HCT116 (cell line): ENCODE measurements around the gene SULT2B1. TPM values are rescaled to one million over a fixed set of nuclear protein-coding genes. Genes with fewer than 3 reads are reported as not detected.

Experiments used
- ATAC-seq: fragments of 200-7000 bp; cut with Tn5 transposase; 2 replicates; pipeline ENCODE4 v1.9.1; 2020; ENCODE audit warnings: mild to moderate bottlenecking, moderate library complexity
- BruUV-seq: library from RNA; stranded (reverse); fragments of 400-500 nt; replicated peaks from 2 replicates; lab custom pipeline; 2021; lab: Mats Ljungman, UMichigan
- CTCF ChIA-PET: fragments of 300-600 bp; sonication (Branson Sonifier 250); formaldehyde crosslinking; loops from one replicate; lab custom pipeline; 2021; ENCODE audit warnings: antibody characterized with exemption; lab: Charles Lee
- POLR2A ChIA-PET: fragments of 300-600, 350-600 bp; sonication (Branson Sonifier 250); formaldehyde crosslinking; loops from one replicate; lab custom pipeline; 2021; ENCODE audit warnings: antibody characterized with exemption; lab: Charles Lee
- RAD21 ChIA-PET, 2 experiments: fragments of 300-600 bp; sonication (Branson Sonifier 250); formaldehyde crosslinking; loops; one replicate each; lab custom pipeline; 2023; ENCODE audit warnings: low total read pairs in 2 of 2; ENCODE audit not compliant: uncharacterized antibody in 2 of 2, unreplicated experiment in 2 of 2, low non-redundant PET in 1 of 2; lab: Charles Lee
- DNase-seq: peaks from one replicate; pipeline ENCODE4 v3.0.0-alpha.2; 2010; ENCODE audit warnings: low read depth, low spot score
- H2AFZ ChIP-seq: fragments of 200-600 bp; shearing (Covaris generic), sonication (generic); 2 replicates; pipeline ENCODE4 v1.6.1; 2017; ENCODE audit warnings: low read depth, mixed run types, mixed read lengths, antibody characterized with exemption, low read length; ENCODE audit not compliant: poor library complexity, severe bottlenecking
- H3K27ac ChIP-seq: 2 replicates; pipeline ENCODE4 v1.5.1; 2012; ENCODE audit warnings: low read depth, low read length
- H3K27me3 ChIP-seq: fragments of 200-600 bp; sonication (generic); 2 replicates; pipeline ENCODE4 v1.6.1; 2016; ENCODE audit warnings: mixed run types, low read length, mixed read lengths; ENCODE audit not compliant: insufficient read depth
- H3K36me3 ChIP-seq, 2 experiments: fragments of 200-500 bp in 1 of 2; fragments of 200-600 bp in 1 of 2; sonication (Bioruptor generic) in 1 of 2; sonication (generic) in 1 of 2; 2 replicates each; pipeline versions ENCODE4 v1.5.1 to v1.6.1; 2014 to 2016; ENCODE audit warnings: low read length in 2 of 2, inconsistent platforms in 1 of 2, mixed read lengths in 1 of 2, mixed run types in 1 of 2; ENCODE audit not compliant: insufficient read depth in 2 of 2, control insufficient read depth in 1 of 2
- H3K4me1 ChIP-seq, 2 experiments: fragments of 200-600 bp in 1 of 2; sonication (generic) in 1 of 2; 2 replicates each; pipeline versions ENCODE4 v1.5.1 to v1.6.1; 2012 to 2017; ENCODE audit warnings: low read length in 2 of 2, inconsistent platforms in 1 of 2, mild to moderate bottlenecking in 1 of 2, mixed read lengths in 1 of 2, mixed run types in 1 of 2, moderate library complexity in 1 of 2; ENCODE audit not compliant: insufficient read depth in 2 of 2, control insufficient read depth in 1 of 2
- H3K4me2 ChIP-seq: fragments of 200-600 bp; sonication (generic); 2 replicates; pipeline ENCODE4 v1.6.1; 2017; ENCODE audit warnings: mixed run types, low read length, mixed read lengths
- H3K4me3 ChIP-seq, 2 experiments: fragments of 200-600 bp in 1 of 2; sonication (generic) in 1 of 2; replicated peaks in 1 of 2; 2 replicates each; pipeline ENCODE4 v1.5.1; 2011 to 2016; ENCODE audit warnings: low read length in 2 of 2, control low read depth in 1 of 2, low read depth in 1 of 2, mild to moderate bottlenecking in 1 of 2, mixed read lengths in 1 of 2, mixed run types in 1 of 2
- H3K79me2 ChIP-seq: fragments of 200-600 bp; sonication (generic); 2 replicates; pipeline ENCODE4 v1.6.1; 2017; ENCODE audit warnings: mild to moderate bottlenecking, mixed run types, low read length, moderate library complexity, mixed read lengths; ENCODE audit not compliant: insufficient read depth
- H3K9ac ChIP-seq: fragments of 200-600 bp; sonication (generic); 2 replicates; pipeline ENCODE4 v1.6.1; 2016; ENCODE audit warnings: low read length, mixed read lengths
- H3K9me2 ChIP-seq: fragments of 200-600 bp; sonication (generic), shearing (Covaris generic); 2 replicates; pipeline ENCODE4 v1.6.1; 2017; ENCODE audit warnings: mixed run types, mild to moderate bottlenecking, moderate library complexity; ENCODE audit not compliant: insufficient read depth
- H3K9me3 ChIP-seq, 2 experiments: fragments of 200-500 bp in 1 of 2; fragments of 200-600 bp in 1 of 2; sonication (Bioruptor generic) in 1 of 2; sonication (generic) in 1 of 2; 2 replicates each; pipeline ENCODE4 v1.6.1; 2014 to 2017; ENCODE audit warnings: low read length in 2 of 2, mixed read lengths in 2 of 2, inconsistent platforms in 1 of 2, low read depth in 1 of 2, mild to moderate bottlenecking in 1 of 2, mixed run types in 1 of 2, moderate library complexity in 1 of 2; ENCODE audit not compliant: control insufficient read depth in 1 of 2, insufficient read depth in 1 of 2
- H4K20me1 ChIP-seq: fragments of 200-600 bp; sonication (generic), shearing (Covaris generic); 2 replicates; pipeline ENCODE4 v1.6.1; 2017; ENCODE audit warnings: mixed run types, mild to moderate bottlenecking, moderate library complexity; ENCODE audit not compliant: insufficient read depth
- CTCF ChIP-seq, 3 experiments: fragments of 200-600 bp in 1 of 3; sonication (generic) in 1 of 3; IDR thresholded peaks in 2 of 3; conservative IDR thresholded peaks in 1 of 3; 2 replicates each; pipeline ENCODE4 v1.5.1; 2012 to 2017; ENCODE audit warnings: low read depth in 2 of 3, low read length in 2 of 3, antibody characterized with exemption in 1 of 3, borderline replicate concordance in 1 of 3, control low read depth in 1 of 3, mild to moderate bottlenecking in 1 of 3, mixed read lengths in 1 of 3, mixed run types in 1 of 3, moderate library complexity in 1 of 3; ENCODE audit not compliant: insufficient read depth in 1 of 3
- JUND ChIP-seq: IDR thresholded peaks from 2 replicates; pipeline ENCODE4 v1.6.1; 2012
- POLR2A ChIP-seq: IDR thresholded peaks from 2 replicates; pipeline ENCODE4 v1.7.0; 2011; ENCODE audit warnings: borderline replicate concordance; ENCODE audit not compliant: insufficient read depth, insufficient read length; ENCODE audit errors: extremely low read depth
- POLR2AphosphoS5 ChIP-seq: IDR thresholded peaks from 2 replicates; pipeline ENCODE4 v1.6.1; 2011; ENCODE audit warnings: mild to moderate bottlenecking, low read depth, low read length, moderate library complexity
- RAD21 ChIP-seq: IDR thresholded peaks from 2 replicates; pipeline ENCODE4 v1.6.1; 2012; ENCODE audit warnings: low read depth, mild to moderate bottlenecking
- REST ChIP-seq: IDR thresholded peaks from 2 replicates; pipeline ENCODE4 v1.6.1; 2012; ENCODE audit warnings: low read depth
- ZBTB33 ChIP-seq: IDR thresholded peaks from 2 replicates; pipeline ENCODE4 v1.6.1; 2011; ENCODE audit warnings: mild to moderate bottlenecking, low read length, moderate library complexity; ENCODE audit not compliant: insufficient replicate concordance; ENCODE audit errors: extremely low read depth
- intact Hi-C: fragments of 100-400 bp; cut with micrococcal nuclease; formaldehyde crosslinking; loops from 2 replicates; pipeline ENCODE4 v1.10.0; 2022
- total RNA-seq: library from RNA; stranded (reverse); gene quantifications from one replicate; pipeline ENCODE4 v1.2.1, GENCODE V29; 2021; ENCODE audit not compliant: unreplicated experiment

The SULT2B1 gene
- total RNA-seq, 1 experiment from 2014 or later, result 4.8 TPM

- Histone ChIP-seq H3K9ac (peak overlapping the region; percentile 99; the same call in 1 of the 2 replicates), H3K4me2 (peak overlapping the region; percentile 87), H3K4me3 (peak overlapping the region in 1 of 2 experiments; percentile 37; a peak in 3 of 4 replicates), H3K79me2 (peaks cover 46% of the 10 kb centered on the region), H4K20me1 (peaks cover 34% of the 10 kb centered on the region; the same call in 1 of the 2 replicates), H3K27me3 (no peaks in the 10 kb centered on the region), H2AFZ (no peak overlapping the region), H3K4me1 (peaks cover 33 to 52% of the 10 kb centered on the region in 2 experiments), H3K9me2 (no peaks in the 10 kb centered on the region), H3K27ac (peak overlapping the region; percentile 86), H3K36me3 (peaks cover 20 to 37% of the 10 kb centered on the region in 2 experiments), H3K9me3 (no peaks in the 10 kb centered on the region)
- POLR2A ChIA-PET, result interaction anchor here (0.6 to 2.0 kb wide), 2 partner anchors 14 to 22 kb away, joined by 3 to 9 read pairs; no protein-coding TSS in a partner anchor
- intact Hi-C loops, result no loop called here
- no peak for DNase-seq
- TF ChIP-seq REST (no peak), POLR2AphosphoS5 (0 out of 2 replicates have a peak, but pooled peaks have one; percentile 2)
- RAD21 ChIA-PET, result no interaction called here
- no peak for ATAC-seq
- BruUV-seq, result no TSS peak
- CTCF ChIA-PET, result no interaction called here
Observed at GRCh38 chr19:48616041-48616436, 64.1 kb downstream of the SULT2B1 start.

- ATAC-seq (no peak), DNase-seq (no peak)
- Histone ChIP-seq H4K20me1 (peaks cover 34% of the 10 kb centered on the region; the same call in 1 of the 2 replicates), H3K9me3 (no peaks in the 10 kb centered on the region), H3K4me1 (peaks cover 33 to 52% of the 10 kb centered on the region in 2 experiments), H3K9me2 (no peaks in the 10 kb centered on the region), H3K4me2 (peak overlapping the region; percentile 87), H3K9ac (peak overlapping the region; percentile 99), H3K79me2 (peaks cover 50% of the 10 kb centered on the region), H3K4me3 (peak overlapping the region in 1 of 2 experiments; percentile 37; a peak in 2 of 4 replicates), H3K27ac (peak overlapping the region; percentile 86), H2AFZ (no peak overlapping the region), H3K36me3 (peaks cover 20 to 37% of the 10 kb centered on the region in 2 experiments), H3K27me3 (no peaks in the 10 kb centered on the region)
- ChIA-PET CTCF (no interaction called here), RAD21 (no interaction called here), POLR2A (interaction anchor here (1.2 to 2.0 kb wide), 3 partner anchors 13 to 226 kb away, joined by 3 to 9 read pairs (median 3); partner anchors contain the start of gene DBP)
- no TSS peak for BruUV-seq
- intact Hi-C loops, result no loop called here
- TF ChIP-seq POLR2A (no peak), RAD21 (no peak), POLR2AphosphoS5 (no peak; the same call in 1 of the 2 replicates), CTCF (IDR thresholded peaks at IDR 0.05 in 2 of 3, conservative IDR thresholded peaks at IDR 0.05 in 1 of 3; ENCODE audit: borderline replicate concordance in 1 of 3, insufficient read depth in 1 of 3, low read depth in 2 of 3, low read length in 2 of 3) (no peak), ZBTB33 (no peak), JUND (no peak)
Observed at GRCh38 chr19:48616491-48617056, 64.6 kb downstream of the SULT2B1 start.
